GM18951 (cell line): ENCODE data around the gene FMR1NB.

Experiments
- POLR2A ChIP-seq: IDR thresholded peaks from 4 replicates; pipeline ENCODE4 v1.6.1; 2011; ENCODE audit warnings: mild to moderate bottlenecking; ENCODE audit not compliant: insufficient read length, insufficient read depth; ENCODE audit errors: extremely low read depth
- in situ Hi-C: fragments of 300-500 bp; cut with MboI; formaldehyde crosslinking; loops from one replicate; pipeline ENCODE4 v1.12.0; 2022; ENCODE audit warnings: low sequenced_read_pairs, mixed read lengths, inconsistent platforms; ENCODE audit not compliant: unreplicated experiment

Gene FMR1NB

DNA sequence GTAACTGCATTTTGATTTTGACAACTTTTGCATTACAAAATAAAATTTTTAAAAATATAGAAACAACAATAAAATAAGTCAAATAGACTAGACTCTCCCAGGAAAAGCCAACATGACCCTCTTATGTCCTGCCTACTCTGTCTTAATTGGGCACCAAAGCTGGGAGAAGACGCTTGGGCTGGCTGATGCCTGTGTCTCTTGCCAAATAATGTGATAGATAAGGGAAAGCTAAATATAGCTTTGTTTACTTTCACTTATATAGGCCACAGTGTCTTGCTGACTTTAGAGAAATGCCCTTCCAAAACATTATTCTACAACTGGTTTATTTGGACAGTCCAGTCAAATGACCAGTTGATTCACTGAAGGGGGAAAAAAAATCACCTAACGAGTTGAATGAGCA, 54.2 kb downstream of the FMR1NB start:
- in situ Hi-C loops: no loop called here
- no peak for TF ChIP-seq POLR2A

DNA sequence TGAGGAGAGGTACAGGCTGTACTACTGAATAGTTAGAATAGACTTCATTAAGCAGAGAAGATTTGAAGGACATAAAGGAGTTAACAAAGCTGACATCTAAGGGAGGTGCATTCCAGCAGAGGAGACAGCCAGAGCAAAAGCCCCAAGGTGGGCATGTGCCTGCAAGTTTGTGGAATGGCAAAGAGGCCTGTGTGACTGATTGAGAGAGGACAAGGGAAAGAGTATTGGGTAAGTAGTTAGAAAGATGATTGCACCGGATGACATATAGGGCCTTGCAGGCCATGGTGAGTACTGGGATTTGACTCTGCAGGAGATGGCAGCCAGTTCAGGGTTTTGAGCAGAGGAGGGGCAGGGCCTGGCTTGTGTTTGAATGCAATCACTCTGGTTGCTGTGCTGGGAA, 55.9 kb downstream of the FMR1NB start:
- no peak for TF ChIP-seq POLR2A
- in situ Hi-C loops: no loop called here

DNA sequence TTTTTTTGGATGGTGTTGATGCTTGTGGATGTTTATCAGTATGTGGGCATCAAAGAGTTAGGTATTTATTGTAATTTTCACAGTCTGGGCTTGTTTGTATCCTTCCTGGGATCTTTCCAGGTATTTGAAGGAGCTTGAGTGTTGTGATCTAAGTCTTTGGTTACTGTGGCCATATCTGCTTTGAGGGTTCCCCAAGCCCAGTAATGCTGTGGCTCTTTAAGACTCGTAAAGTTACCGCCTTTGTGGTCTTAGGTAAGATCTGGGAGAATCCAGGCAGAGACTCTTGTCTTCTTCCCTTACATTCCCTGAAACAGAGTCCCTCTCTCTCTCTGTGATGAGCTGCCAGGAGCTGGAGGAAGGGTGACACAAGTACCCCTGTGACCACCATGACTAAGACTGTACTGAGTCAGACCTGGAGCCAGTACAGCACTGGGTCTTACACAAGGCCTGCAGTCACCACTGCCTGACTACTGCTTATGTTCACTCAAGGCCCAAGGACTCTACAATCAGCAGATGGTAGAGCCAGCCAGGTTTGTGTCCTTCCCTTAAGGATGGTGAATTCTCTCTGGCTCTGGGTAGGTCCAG, 62.2 kb downstream of the FMR1NB start:
- TF ChIP-seq POLR2A: no peak
- in situ Hi-C loops: no loop called here

DNA sequence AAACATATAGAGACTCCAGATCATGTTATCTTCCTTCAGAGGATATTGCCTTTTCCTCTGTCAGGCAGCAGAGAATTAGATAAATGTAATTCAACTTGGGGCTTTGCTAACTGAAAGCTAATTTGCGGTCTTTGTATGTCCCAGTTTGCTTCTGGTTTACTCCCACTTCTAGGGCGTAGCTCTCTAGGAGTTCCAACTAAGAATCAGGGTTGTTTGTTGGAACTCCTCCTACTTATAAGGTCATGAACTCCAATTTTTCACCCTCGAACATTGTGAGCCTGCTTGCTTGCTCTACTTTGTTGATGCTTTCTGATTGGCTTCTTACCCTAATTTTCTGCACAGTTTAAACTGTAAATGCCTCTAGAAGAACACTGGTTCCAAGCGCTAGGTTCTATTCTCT, 66.1 kb downstream of the FMR1NB start:
- in situ Hi-C loops: no loop called here
- no peak for TF ChIP-seq POLR2A

DNA sequence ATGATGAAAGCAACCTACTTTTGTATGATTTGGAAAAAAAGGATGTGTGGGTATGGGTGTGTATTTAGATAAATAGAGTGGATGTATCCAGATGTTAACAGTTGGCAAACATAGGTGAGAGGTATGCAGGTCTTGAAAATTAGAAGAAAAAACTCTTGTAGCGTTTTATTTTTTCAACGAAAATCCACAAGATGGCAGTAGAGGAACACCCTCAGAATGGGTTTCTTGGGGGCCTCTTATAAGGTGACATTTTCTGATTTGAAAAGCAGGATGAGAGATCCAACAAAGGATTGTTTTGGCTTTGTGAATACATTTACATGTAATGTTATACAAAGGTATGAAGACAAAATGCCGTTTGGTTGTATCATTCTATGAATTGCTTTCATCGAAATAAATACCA, 68.3 kb downstream of the FMR1NB start:
- TF ChIP-seq POLR2A: no peak

DNA sequence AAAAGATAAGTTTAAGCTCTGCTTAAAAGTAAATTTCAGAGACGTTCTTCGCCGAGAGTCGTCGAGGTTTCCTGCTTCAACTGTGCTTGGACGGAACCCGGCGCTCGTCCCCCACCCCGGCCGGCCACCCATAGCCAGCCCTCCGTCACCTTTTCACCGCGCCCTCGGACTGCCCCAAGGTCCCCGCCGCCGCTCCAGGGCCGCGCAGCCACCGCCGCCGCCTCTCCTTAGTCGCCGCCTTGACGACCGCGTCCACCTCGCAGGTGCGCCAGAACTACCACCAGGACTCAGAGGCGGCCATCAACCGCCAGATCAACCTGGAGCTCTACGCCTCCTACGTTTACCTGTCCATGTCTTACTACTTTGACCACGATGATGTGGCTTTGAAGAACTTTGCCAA, 70.8 kb downstream of the FMR1NB start:
- no peak for TF ChIP-seq POLR2A
- in situ Hi-C loops: no loop called here

More for the DNA sequence above, 68.3 kb downstream of the FMR1NB start:
- in situ Hi-C loops: no loop called here

DNA sequence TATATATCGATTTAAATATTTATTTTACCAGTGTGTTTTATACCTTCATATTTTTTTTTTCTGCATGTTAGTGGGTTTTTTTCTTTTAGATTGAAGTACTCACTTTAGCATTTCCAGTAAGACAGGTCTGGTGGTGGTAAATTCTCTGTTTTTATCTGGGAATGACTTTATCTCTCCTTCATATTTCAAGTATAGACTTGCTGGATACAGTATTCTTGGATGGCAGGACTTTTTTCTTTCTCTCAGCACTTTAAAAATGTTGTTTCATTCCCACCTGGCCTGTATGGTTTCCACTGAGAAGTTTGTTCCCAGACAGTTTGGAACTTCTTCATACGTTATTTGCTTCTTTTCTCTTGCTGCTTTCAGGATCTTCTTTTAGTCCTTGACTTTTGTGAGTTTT, 86.1 kb downstream of the FMR1NB start:
- no peak for TF ChIP-seq POLR2A
- in situ Hi-C loops: no loop called here

DNA sequence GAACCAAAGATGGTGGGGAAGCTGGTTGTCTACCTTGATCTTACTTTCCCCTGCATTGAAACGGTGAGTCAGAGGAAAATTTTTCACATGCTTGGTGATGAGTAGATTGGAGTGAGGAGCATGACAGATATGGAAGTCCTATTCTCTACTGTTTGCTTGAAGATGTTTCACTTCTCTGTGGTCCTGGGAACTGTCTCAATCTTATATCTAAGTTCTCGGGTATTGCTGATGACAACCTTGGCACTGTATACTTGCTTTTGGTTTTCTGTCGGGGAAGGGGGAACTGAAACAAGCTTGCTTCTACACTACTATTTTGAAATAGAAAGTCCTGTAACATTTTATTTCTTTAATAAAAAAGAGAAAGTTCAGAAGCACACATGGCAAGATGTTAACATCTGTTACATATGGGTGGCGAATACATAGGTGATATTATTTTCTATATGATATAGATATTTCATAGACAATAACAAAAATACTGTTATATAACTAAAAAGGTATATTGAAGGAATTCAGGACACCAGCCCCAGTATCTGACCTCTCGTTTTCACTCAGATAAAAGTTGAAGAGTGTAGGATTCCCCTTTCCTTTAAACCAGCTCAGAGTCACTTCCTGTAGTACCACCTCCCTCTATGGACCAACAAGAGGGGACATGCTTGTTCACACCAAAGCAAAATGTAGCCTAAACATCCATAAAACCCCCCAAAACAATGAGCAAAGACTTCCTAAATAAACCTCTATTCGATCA, 88.8 kb downstream of the FMR1NB start:
- in situ Hi-C loops: no loop called here
- TF ChIP-seq POLR2A: no peak

DNA sequence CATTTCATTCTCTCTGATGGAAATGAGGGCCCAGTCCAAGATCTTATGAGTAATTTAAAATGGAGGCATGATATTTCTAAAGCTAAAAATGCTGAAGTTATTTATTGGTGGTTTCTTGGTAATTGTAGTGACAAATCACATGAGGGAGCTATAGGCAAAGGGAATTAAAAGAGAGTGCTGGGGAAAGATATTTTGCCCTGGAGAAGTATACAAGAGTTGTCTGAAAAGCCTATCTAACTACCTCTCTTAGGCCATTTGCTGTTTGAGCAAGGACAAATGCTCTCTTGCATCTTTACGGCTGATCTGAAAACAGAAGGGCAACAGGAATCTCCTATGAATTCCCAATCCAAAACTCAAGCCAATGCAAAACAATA, 89.4 kb downstream of the FMR1NB start:
- TF ChIP-seq POLR2A: no peak
- in situ Hi-C loops: no loop called here
